ENCODE results near the gene CRY2.

The CRY2 gene

DNA sequence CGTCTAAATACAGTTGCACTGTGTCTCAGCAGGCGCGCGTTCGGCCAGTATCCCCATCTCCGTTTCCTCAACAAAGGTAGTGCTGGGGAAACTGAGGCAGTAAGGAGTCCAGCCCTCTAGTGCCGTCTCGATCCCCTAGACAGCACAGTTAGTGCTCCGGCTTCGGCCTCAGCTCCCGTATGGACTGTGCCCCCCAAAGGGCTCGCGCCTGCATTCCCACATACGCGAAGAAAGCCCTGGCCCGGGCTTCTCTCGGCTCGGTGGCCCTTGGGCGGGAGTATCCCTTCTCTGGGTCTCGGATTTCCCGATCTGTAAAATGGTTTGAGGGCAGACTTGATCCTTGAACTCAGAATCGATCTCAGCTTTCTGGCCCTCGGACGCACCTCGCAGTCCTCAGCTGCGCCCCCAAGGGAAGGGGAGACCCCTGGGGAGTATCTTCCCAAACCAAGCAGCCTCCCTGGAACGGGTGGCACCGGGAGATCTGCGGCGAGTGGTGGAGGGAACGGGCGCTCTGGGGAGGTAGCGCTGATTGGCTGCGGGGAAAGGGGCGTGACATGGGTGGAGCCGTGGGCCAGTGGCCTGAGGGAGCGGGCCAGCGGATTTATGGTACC is 71.2 kb downstream of the CRY2 start:
- peaks cover 40 to 44% of the 10 kb centered on the region in 2 experiments for H3K4me1 ChIP-seq (ENCODE audit: control insufficient read depth in 1 of 2, insufficient read depth in 1 of 2, low read depth in 1 of 2, low read length in 1 of 2)
- H3K27ac ChIP-seq = peak overlapping the region; percentile 97
- TF ChIP-seq, protein P1, sequence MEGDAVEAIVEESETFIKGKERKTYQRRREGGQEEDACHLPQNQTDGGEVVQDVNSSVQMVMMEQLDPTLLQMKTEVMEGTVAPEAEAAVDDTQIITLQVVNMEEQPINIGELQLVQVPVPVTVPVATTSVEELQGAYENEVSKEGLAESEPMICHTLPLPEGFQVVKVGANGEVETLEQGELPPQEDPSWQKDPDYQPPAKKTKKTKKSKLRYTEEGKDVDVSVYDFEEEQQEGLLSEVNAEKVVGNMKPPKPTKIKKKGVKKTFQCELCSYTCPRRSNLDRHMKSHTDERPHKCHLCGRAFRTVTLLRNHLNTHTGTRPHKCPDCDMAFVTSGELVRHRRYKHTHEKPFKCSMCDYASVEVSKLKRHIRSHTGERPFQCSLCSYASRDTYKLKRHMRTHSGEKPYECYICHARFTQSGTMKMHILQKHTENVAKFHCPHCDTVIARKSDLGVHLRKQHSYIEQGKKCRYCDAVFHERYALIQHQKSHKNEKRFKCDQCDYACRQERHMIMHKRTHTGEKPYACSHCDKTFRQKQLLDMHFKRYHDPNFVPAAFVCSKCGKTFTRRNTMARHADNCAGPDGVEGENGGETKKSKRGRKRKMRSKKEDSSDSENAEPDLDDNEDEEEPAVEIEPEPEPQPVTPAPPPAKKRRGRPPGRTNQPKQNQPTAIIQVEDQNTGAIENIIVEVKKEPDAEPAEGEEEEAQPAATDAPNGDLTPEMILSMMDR (IDR thresholded peaks at IDR 0.05) = peak; percentile 29
- peaks cover 39% of the 10 kb centered on the region for H3K27me3 ChIP-seq
- no peaks in the 10 kb centered on the region for H3K9me3 ChIP-seq
- H3K36me3 ChIP-seq = peaks cover 29% of the 10 kb centered on the region
- H3K4me3 ChIP-seq (ENCODE audit: low read depth in 1 of 2, low read length in 1 of 2) = peak overlapping the region; percentile 93 to 98

- Histone ChIP-seq H3K4me1 (ENCODE audit: control insufficient read depth in 1 of 2, insufficient read depth in 1 of 2, low read depth in 1 of 2, low read length in 1 of 2) (peaks cover 41 to 44% of the 10 kb centered on the region in 2 experiments), H3K9me3 (no peaks in the 10 kb centered on the region), H3K27me3 (peaks cover 46% of the 10 kb centered on the region), H3K4me3 (ENCODE audit: low read depth in 1 of 2, low read length in 1 of 2) (peak overlapping the region; percentile 93 to 98), H3K27ac (peak overlapping the region; percentile 97), H3K36me3 (peaks cover 22% of the 10 kb centered on the region)
- TF ChIP-seq, protein P1 (IDR thresholded peaks at IDR 0.05) = no peak
Measured at GRCh38 chr11:45918962-45919675, 71.8 kb downstream of the CRY2 start.

GRCh38 chr11:45919806-45920530 is 72.7 kb downstream of the CRY2 start:
- Histone ChIP-seq H3K27me3 (peaks cover 54% of the 10 kb centered on the region), H3K36me3 (peaks cover 14% of the 10 kb centered on the region), H3K4me1 (ENCODE audit: control insufficient read depth in 1 of 2, insufficient read depth in 1 of 2, low read depth in 1 of 2, low read length in 1 of 2) (peaks cover 41 to 44% of the 10 kb centered on the region in 2 experiments), H3K4me3 (ENCODE audit: low read depth in 1 of 2, low read length in 1 of 2) (no peak overlapping the region), H3K9me3 (no peaks in the 10 kb centered on the region), H3K27ac (no peak overlapping the region)
- TF ChIP-seq, protein P1 (IDR thresholded peaks at IDR 0.05) = no peak

DNA sequence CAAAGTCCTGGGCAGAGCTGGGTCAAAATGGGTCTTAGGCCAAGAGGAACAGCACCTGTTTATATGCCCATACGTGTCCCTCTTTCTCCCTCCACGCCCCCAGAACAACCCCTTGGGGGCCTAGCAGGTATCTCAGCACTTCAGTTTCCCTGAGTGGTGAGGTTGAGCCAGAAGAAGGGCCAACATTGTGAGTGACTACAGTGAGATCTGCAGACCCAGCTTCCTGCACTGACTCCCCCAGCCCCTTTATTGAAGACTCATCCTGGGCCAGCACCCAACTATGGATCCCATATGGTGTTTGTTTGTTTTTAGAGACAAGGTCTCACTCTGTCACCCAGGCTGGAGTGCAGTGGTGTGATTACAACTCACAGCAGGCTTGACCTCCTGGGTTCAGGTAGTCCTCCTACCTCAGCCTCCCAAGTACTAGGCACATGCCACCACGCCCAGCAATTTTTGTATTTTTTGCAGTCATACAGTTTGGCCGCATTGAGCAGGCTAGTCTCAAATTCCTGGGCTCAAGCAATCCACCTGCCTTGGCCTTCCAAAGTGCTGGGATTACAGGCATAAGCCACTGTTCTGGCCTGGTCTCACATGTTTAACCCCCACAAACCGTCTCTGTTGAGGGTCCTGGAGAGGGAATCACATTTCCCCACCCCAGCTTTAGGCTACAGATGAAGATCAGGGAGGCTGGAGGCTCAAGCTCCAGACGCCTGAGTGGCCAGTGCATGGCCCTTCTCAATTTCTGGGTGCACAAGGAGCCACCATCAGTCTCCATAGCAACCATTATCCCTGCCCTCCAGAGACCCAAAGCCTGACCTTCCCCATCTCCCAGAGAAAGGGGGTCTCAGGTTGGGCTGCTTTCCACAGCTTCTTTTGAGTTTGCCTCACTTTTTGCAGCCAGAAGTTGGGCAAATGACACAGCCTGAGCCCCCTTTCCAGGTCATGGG is 73.5 kb downstream of the CRY2 start:
- no peak overlapping the region for H3K27ac ChIP-seq

More for the DNA sequence above, 73.5 kb downstream of the CRY2 start:
- Histone ChIP-seq H3K4me3 (ENCODE audit: low read depth in 1 of 2, low read length in 1 of 2) (no peak overlapping the region), H3K27me3 (peaks cover 63% of the 10 kb centered on the region), H3K36me3 (peaks cover 6% of the 10 kb centered on the region), H3K9me3 (no peaks in the 10 kb centered on the region), H3K4me1 (ENCODE audit: control insufficient read depth in 1 of 2, insufficient read depth in 1 of 2, low read depth in 1 of 2, low read length in 1 of 2) (peaks cover 41 to 42% of the 10 kb centered on the region in 2 experiments)
- TF ChIP-seq, protein P1 (IDR thresholded peaks at IDR 0.05) = no peak

Measured in neutrophil (primary cell).